HFFc6 (cell line): ENCODE data around the gene KHDC1L. TPM values are rescaled to one million over a fixed set of nuclear protein-coding genes. Genes with fewer than 3 reads are reported as not detected.
"Not testable (repeated sequence)": the region's sequence is repeated elsewhere in the genome, so short reads cannot be mapped to it uniquely, and the experiment has no call there.

Source experiments
- DNase-seq: peaks from one replicate; pipeline ENCODE4 v3.0.0-alpha.2; 2018
- H3K27ac Mint-ChIP-seq: 2 replicates; pipeline ENCODE4 v1.8.0; 2020; ENCODE audit warnings: mild to moderate bottlenecking, mixed read lengths
- H3K27me3 Mint-ChIP-seq: 2 replicates; pipeline ENCODE4 v1.8.0; 2021; ENCODE audit warnings: mild to moderate bottlenecking, moderate library complexity, mixed read lengths; ENCODE audit not compliant: insufficient read depth
- H3K36me3 Mint-ChIP-seq: 2 replicates; pipeline ENCODE4 v1.8.0; 2021; ENCODE audit warnings: low read depth, mixed read lengths
- H3K4me1 Mint-ChIP-seq: 2 replicates; pipeline ENCODE4 v1.8.0; 2020; ENCODE audit warnings: low read depth, mixed read lengths
- H3K4me3 Mint-ChIP-seq: 2 replicates; pipeline ENCODE4 v1.8.0; 2020; ENCODE audit warnings: mild to moderate bottlenecking, moderate library complexity, mixed read lengths
- H3K9me3 Mint-ChIP-seq: 2 replicates; pipeline ENCODE4 v1.8.0; 2020; ENCODE audit warnings: mild to moderate bottlenecking, mixed read lengths
- total RNA-seq, 6 experiments: library from RNA; stranded (reverse); fragmentation: NEBNext Ultra II Directional; extraction: Animal tissue kit (Norgen Biotek cat#: 25700); gene quantifications; 2 replicates in 1 of 6; 3 replicates in 5 of 6; pipeline ENCODE4 v1.2.3, GENCODE V29; 2021
- TF ChIP-seq, protein P1 (sequence below): fragments of 200-600 bp; sonication (generic); IDR thresholded peaks from 2 replicates; pipeline ENCODE4 v1.5.0; 2021; ENCODE audit warnings: antibody characterized with exemption, mild to moderate bottlenecking

KHDC1L gene
- total RNA-seq, 6 experiments from 2014 or later = 0.37 to 0.55 TPM; not detected in 4

DNA sequence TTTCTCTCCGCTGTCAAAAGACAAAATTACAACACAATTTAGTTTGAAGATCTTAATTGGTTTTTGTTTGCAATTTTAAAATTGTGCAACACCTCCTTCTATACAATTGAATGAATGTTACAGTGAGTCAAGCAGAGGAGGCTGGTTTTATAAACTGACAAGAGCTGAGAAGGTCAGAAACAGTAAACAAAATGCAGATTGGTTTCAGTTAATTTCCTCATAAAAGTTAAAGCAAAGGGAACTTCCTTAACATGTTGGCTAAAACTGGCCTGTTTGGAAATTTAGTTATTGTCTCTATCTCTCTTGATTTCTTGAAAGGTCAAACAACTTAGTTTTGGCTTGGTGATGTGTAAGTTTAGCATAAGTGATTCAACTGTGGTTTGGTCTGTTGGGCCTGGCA is 22.2 kb downstream of the KHDC1L start:
- no peak for DNase-seq
- Mint-ChIP-seq H3K9me3 (no peaks in the 10 kb centered on the region), H3K27ac (no peak overlapping the region), H3K4me1 (peaks cover 21% of the 10 kb centered on the region), H3K4me3 (no peak overlapping the region), H3K36me3 (no peaks in the 10 kb centered on the region), H3K27me3 (no peaks in the 10 kb centered on the region; the same call in 1 of the 2 replicates)
- TF ChIP-seq, protein P1, sequence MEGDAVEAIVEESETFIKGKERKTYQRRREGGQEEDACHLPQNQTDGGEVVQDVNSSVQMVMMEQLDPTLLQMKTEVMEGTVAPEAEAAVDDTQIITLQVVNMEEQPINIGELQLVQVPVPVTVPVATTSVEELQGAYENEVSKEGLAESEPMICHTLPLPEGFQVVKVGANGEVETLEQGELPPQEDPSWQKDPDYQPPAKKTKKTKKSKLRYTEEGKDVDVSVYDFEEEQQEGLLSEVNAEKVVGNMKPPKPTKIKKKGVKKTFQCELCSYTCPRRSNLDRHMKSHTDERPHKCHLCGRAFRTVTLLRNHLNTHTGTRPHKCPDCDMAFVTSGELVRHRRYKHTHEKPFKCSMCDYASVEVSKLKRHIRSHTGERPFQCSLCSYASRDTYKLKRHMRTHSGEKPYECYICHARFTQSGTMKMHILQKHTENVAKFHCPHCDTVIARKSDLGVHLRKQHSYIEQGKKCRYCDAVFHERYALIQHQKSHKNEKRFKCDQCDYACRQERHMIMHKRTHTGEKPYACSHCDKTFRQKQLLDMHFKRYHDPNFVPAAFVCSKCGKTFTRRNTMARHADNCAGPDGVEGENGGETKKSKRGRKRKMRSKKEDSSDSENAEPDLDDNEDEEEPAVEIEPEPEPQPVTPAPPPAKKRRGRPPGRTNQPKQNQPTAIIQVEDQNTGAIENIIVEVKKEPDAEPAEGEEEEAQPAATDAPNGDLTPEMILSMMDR = no peak

DNA sequence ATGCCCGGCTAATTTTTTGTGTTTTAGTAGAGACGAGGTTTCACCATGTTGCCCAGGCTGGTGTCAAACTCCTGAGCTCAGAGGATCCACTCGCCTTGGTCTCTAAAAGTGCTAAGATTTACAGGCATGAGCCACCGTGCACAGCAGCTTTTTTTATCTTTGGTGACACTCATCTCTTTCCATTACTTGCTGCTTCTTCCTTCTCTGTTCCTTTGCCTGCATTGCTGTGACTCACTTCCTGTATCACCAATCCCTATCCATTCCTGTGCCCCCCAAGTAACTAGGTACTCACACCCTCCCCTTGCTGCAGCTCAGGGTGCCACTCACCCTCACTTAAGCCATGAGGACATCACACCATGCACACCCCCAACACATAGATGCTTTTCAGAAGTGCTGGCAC is 24.6 kb downstream of the KHDC1L start:
- peak; percentile 18 for DNase-seq
- TF ChIP-seq, protein P1 = no peak
- peaks cover 7% of the 10 kb centered on the region for H3K36me3 Mint-ChIP-seq
- H3K4me1 Mint-ChIP-seq = peaks cover 21% of the 10 kb centered on the region
- no peak overlapping the region for H3K27ac Mint-ChIP-seq
- no peaks in the 10 kb centered on the region; the same call in 1 of the 2 replicates for H3K27me3 Mint-ChIP-seq
- no peaks in the 10 kb centered on the region for H3K9me3 Mint-ChIP-seq
- H3K4me3 Mint-ChIP-seq = no peak overlapping the region

DNA sequence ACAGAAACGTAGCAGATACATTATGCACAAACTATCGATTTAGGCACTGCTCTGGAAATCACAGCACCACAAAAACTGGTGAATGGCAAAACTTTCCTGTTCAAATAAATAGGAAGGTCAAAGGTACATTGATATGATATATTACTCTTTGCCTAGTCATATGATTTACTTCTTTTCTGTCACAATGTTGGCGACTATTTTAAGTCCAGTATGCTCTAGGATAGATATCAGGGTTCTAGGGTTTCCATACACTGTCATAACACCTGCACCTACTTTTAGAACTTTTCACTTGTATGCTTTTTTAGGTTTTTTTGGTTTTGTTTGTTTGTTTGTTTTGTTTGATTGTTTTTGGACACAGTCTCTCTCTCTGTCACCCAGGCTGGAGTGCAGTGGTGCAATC is 25.0 kb downstream of the KHDC1L start:
- Mint-ChIP-seq H3K4me1 (peaks cover 21% of the 10 kb centered on the region), H3K36me3 (peaks cover 7% of the 10 kb centered on the region), H3K9me3 (no peaks in the 10 kb centered on the region), H3K27ac (no peak overlapping the region), H3K4me3 (no peak overlapping the region), H3K27me3 (no peaks in the 10 kb centered on the region; the same call in 1 of the 2 replicates)
- TF ChIP-seq, protein P1 = no peak
- no peak for DNase-seq

DNA sequence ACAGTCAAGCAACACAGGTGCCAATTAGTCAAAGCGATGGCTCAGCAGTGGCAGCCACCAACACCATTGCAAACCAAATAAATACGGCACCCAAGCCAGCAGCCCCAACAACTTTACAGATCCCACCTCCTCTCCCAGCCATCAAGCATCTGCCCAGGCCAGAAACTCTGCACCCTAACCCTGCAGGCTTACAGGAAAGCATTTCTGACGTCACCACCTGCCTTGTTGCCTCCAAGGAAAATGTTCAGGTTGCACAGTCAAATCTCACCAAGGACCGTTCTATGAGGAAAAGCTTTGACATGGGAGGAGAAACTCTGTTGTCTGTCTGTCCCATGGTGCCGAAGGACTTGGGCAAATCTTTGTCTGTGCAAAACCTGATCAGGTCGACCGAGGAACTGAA is 30.6 kb downstream of the KHDC1L start:
- Mint-ChIP-seq H3K4me1 (no peaks in the 10 kb centered on the region), H3K27me3 (no peaks in the 10 kb centered on the region), H3K27ac (no peak overlapping the region), H3K9me3 (no peaks in the 10 kb centered on the region), H3K4me3 (no peak overlapping the region), H3K36me3 (peaks cover 16% of the 10 kb centered on the region)
- DNase-seq = no peak
- TF ChIP-seq, protein P1 = no peak

DNA sequence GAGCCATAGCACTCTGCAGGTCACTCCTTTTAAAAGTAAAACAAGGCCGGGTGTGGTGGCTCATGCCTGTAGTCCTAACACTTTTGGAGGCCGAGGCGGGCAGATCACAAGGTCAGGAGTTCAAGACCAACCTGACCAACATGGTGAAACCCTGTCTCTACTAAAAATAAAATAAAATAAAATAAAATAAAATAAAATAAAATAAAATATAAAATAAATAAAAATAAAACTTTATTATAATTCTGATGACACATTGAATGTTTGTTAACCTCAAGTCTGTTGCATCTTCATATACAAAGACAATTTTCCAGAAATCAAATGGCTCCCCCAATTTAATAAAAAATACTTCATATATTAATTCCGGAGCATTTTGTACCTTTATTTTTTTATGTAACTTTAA is 32.0 kb downstream of the KHDC1L start:
- H3K27ac Mint-ChIP-seq, DNase-seq, H3K27me3 Mint-ChIP-seq, H3K9me3 Mint-ChIP-seq, H3K4me3 Mint-ChIP-seq, H3K4me1 Mint-ChIP-seq: not testable (repeated sequence)
- peaks cover 16% of the 10 kb centered on the region for H3K36me3 Mint-ChIP-seq

DNA sequence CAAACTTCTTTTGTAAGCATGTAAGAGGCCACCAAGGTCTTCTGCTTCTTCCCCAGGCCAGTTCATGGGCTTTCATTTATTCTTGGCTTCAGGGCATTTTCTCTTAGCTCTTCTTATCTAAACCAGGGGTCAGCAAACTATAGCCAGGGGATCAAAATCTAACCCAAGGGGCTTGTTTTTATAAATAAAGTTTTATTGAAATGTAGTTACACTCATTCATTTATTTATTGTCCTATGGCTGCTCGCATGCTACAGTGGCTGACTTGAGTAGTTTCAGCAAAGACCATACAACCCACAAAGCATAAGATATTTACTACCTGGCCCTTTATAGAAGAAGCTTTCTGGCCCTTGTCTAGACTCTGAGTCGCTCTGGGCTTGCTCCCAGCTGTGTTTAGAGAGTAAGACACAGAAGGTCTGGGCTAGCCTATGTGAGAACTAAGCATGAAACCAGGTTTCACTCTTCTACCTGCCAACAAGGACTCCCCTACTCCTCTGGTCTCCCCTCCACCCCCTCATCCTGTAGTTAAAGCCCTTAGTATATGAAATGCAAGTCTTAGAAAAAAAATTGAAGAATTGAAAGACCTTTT is 43.2 kb downstream of the KHDC1L start:
- H3K9me3 Mint-ChIP-seq = no peaks in the 10 kb centered on the region
- TF ChIP-seq, protein P1 = no peak
- H3K4me1 Mint-ChIP-seq = peaks cover 27% of the 10 kb centered on the region
- H3K4me3 Mint-ChIP-seq = no peak overlapping the region
- H3K27ac Mint-ChIP-seq = no peak overlapping the region
- no peaks in the 10 kb centered on the region for H3K36me3 Mint-ChIP-seq
- no peaks in the 10 kb centered on the region for H3K27me3 Mint-ChIP-seq
- DNase-seq = no peak
